GM19467 (cell line): ENCODE measurements around the gene SELENBP1.
A peak's percentile ranks its signal among the peaks of the same experiment; 100 is the strongest.
"Not testable (repeated sequence)": the region's sequence is repeated elsewhere in the genome, so short reads cannot be mapped to it uniquely, and the experiment has no call there.

Experiments used
- ATAC-seq: cut with Tn5 transposase; IDR thresholded peaks from one replicate; pipeline ENCODE4 v1.9.1; 2021; ENCODE audit warnings: mild to moderate bottlenecking, moderate library complexity; ENCODE audit not compliant: unreplicated experiment

Gene SELENBP1

GRCh38 chr1:151384584-151384983 lies 12.1 kb upstream of the SELENBP1 start:
- no peak for ATAC-seq

DNA sequence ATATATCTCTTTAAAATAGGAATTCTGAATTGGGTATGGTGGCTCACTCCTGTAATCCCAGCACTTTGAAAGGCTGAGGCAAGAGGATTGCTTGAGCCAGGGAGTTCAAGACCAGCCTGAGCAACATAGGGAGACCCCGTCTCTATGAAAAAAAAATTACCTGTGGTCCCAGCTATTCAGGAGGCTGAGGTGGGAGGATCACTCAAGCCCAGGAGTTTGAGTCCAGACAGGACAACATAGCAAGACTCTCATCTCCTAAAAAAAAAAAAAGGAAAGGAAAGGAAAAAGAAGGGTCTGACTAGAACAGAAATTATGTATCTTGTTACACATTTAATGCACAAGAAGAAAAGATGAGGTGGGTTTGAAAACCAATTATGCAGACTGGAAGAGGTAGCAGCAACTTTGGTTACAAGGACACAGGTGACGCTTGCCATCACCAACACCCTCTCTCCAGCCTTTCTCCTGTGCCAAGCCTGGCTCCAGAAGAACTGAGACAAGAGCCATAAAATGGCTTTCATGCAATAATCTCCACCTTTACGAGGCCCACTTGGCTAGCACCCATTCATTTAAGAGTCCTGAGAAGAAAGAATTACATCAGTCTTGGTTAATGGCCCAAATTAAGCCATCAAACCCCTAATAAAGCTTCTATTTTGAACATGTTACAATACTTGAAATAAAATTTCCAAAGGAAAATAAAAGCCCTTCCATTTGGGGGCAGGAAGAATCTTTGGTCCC lies 4.8 kb upstream of the SELENBP1 start:
- ATAC-seq, result no peak

DNA sequence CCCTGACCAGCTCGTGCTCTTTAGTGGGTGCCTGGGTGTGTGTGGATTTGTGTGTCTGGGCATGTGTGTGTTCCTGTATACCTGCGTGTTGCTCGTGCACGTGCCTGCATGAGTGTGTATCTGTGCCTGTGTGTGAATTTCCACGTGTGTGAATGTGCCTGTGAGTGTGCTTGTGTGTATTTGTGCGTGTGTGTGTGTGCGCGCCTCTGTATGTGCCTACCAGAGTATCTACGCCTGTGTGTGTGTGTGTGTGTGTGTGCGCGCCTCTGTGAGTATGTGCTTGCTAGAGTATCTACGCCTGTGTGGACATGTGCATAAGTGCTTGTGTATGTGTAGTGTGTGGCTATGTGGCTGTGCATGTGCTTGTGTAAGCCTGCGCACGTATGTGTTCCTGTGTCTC lies 691 bp upstream of the SELENBP1 start:
- no peak for ATAC-seq

DNA sequence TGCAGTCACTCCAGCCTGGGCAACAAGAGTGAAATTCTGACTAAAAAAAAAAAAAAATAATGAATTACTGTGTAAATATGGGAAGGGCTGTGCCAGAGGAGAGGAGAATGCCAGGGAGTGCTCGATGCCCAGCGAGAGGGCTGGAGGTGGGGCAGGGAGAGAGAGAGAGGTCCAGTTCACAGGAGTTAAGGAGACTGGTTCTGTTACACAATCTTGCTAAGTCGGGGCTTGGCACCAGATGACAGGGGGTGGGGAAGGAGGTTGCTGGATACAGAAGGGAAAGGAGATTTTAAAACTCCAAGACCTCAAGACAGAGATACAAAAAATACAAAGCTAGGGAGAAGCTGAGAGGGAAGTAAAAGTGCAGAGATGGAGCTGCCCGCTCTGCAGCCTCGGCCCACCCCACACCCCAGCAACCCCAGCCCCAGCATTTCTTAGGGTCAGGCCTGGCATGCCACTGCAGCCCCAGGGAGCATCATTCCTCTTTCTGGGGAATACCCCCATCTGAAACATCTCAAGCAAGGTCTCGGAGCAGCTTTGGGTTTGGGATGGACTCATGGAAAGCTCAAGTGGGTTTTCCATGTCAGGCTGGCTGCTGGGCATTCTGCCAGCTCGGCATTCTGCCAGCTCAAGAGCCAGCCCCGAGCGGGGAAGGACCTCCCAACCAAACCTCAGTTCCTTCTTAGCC lies 991 bp downstream of the SELENBP1 start:
- no peak for ATAC-seq

GRCh38 chr1:151370211-151370911 lies 2.1 kb downstream of the SELENBP1 start:
- ATAC-seq, result no peak

DNA sequence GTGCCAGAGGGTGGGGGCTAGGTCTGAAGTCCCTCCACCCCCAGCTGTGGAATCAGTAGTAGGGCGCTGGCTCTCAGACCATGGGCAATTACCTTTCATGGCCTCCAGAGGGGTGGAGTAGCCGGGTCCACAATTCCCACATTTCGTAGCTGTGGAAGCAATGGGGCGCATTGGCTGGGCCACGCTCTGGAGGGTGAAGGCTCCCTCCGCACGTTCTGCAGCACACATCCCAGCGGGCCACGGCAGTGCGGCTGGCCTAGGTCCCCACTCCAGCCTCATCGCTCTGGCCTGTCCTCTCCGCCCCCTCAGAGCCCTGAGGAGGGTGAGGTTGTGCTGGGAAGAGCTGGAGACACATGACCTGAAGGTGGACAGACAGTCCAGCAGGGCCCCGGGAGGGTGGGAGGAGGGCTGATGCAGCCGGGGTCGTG lies 2.9 kb downstream of the SELENBP1 start:
- no peak for ATAC-seq

DNA sequence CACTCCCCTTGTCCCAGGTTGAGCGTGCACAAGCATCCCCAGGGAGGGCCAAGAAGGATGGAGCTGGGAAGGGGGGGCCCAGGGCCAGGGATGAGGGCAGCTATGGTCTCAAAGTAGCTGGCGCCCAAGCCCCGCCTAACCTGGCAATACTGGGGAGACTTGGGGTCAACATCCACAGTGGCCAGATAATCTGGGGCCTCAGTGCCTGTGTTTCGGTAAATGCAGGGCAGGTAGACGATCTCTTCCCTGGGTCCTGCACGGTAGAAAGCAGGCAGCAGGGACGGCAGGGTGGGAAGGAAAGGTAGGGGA lies 3.2 kb downstream of the SELENBP1 start:
- ATAC-seq, result no peak

DNA sequence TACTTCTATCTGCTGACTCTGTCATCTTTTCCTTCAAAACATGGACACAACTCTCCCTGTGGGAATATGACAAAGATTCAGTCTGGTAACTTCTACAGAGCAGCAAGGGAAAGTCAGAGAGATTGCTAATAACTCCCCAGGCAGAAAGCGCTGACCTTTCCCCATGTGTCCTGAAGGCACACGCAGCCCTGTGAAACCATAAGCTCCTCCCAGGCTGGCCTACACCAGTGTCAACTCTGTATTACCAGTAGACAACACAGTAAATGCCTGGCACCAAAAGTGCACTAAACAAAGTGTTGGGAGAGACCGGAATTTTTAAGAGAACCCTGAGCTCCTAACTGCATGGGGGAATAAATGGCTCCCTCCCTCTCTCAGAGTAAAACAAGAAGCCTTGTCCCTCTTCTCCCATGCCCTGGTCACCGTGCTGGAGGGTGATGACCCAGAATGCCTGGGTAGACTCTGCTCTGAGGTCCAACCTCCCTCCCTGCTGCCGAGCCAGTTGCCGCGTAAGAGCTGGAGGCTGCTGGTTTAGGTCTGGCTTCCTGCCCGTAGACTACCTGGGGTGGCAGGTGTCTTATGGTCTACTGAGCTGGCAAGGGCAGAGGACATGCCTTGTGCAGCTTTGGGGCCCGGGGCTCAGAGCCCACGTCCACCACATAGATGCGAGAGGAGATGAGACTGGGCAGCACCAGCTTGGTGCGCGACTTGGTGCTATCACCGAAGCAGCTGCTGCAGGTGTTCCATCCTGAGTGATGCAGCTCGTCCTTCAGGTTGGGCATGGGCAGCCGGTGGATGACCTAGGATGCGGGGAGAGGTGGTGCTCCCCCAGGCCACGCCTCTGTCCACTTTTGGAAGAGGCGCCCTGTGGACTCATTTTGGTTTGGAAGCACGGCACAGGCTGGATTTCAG lies 3.9 kb downstream of the SELENBP1 start:
- ATAC-seq, result no peak

GRCh38 chr1:151367658-151368392 lies 4.7 kb downstream of the SELENBP1 start:
- no peak for ATAC-seq

GRCh38 chr1:151364996-151365395 lies 7.5 kb downstream of the SELENBP1 start:
- no peak for ATAC-seq

DNA sequence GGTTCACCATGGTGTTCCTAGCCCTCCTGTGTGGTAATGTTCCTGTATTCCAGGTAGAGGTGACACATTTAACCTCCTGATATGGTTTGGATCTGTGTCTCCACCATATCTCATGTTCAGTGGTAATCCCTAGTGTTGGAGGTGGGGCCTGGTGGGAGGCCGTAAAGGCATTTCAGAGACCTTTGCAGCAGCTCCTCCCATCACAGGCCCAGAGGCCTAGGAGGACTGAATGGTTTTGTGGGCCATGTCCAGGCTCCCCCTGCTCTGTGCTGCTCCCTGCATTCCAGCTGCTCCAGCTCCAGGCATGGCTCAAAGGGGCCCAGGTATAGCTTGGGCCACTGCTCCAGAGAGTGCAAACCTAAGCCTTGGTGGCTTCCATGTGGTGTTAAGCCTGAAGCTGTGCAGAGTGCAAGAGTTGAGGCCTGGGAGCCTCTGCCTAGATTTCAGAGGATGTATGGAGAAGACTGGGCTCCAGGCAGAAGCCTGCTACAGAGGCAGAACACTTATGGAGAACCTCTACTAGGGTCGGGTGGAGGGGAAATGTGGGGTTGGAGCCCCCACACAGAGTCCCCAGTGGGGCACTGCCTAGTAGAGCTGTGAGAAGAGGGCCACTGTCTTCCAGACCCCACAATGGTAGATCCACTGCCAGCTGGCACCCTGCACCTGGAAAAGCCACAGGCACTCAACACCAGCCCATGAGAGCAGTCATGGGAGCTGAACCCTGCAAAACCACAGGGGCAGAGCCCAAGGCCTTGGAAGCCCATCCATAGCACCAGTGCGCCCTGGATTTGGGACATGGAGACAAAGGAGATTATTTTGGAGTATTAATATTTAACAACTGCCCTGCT lies 10.0 kb downstream of the SELENBP1 start:
- no peak for ATAC-seq

- ATAC-seq, result no peak
Measured at GRCh38 chr1:151361883-151362282, 10.6 kb downstream of the SELENBP1 start.

- no peak for ATAC-seq
Measured at GRCh38 chr1:151356696-151357095, 15.8 kb downstream of the SELENBP1 start.

DNA sequence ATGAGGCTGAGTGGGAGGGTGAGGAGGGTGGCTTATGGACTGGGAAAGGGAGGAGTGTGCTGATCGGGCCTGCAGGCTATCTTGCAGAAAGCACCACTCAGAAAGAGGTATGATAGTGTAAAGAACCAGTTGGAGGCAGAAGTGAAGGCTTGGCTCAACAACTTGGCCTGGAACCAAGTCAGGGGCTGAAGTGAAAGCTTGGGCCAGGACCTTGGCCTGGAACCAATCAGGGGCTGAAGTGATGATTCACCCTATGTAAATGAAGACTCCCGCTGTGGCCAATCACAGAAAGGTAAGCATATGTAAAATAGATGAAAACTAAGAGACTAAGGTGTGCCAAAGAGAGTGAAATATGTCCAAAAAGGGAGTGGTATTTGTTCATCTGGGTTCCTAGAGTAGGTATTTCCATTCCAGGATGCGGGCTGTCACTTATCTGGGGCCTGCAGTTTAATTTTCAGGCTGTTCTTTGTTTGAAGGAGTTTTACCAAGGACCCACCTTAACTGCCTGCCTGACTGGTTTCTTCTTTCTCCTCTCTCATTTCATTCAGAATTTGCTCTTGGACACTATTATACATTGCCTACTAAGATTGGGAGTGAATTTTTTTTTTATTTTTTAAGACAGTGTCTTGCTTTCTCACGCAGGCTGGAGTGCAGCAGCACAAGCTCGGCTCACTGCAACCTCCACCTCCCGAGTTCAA lies 20.3 kb downstream of the SELENBP1 start:
- no peak for ATAC-seq

- ATAC-seq, result not testable (repeated sequence)
Measured at GRCh38 chr1:151350323-151350722, 22.2 kb downstream of the SELENBP1 start.

DNA sequence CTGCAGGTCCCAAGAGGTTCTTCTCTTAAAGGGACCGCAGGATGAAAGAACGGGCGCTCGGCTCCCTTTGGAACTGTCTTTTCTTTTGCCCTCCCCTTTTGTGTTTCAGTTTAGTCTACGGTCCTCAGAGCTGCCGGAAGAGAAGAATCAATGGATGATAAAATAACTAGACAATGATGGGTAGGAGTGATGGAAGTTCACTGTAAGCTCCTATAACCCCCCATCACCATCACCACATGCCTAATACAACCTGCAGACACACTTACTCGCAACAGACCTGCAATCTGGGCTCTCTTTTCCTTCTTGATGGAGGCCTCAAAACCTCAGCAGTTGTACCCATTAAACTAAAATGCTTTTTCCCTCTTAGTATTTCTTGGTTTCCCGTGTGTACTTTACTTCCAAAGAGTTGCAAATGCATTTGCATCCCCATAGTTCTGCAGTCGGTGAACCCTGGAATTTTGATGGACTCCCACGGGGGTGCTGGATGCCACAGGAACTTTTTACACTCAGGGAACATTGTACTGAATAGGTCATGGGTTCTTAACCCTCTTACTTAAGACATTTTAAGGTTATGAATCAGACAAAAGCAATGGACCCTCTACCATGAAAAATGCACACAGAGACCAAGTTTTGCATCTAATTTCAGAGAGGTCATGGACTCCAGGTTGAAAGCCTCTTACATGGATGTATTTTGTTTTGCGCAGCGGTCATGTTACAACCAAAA lies 24.8 kb downstream of the SELENBP1 start:
- peak; percentile 12 for ATAC-seq

GRCh38 chr1:151346769-151347522 lies 25.6 kb downstream of the SELENBP1 start, which contains the start of gene RFX5:
TSS of gene RFX5 (minus strand) at chr1:151347252. CDS start at chr1:151346320, 932 bp downstream.
- ATAC-seq, result peak; percentile 93
